Activated CD8-positive, alpha-beta T cell treated with anti-CD3 and anti-CD28 coated beads for 36 hours (primary cell): ENCODE measurements around the gene KLF11. TPM values are rescaled to one million over a fixed set of nuclear protein-coding genes. Genes with fewer than 3 reads are reported as not detected.
"Not testable (repeated sequence)": the region's sequence is repeated elsewhere in the genome, so short reads cannot be mapped to it uniquely, and the experiment has no call there.

Experiments
- ATAC-seq: fragments of 200-7000 bp; cut with Tn5 transposase; one replicate; pipeline ENCODE4 v1.10.0; 2021; ENCODE audit warnings: mild to moderate bottlenecking, moderate library complexity
- CTCF ChIA-PET: fragments of 350-600 bp; sonication (Branson Sonifier 250); formaldehyde crosslinking; loops from one replicate; lab custom pipeline; 2021; ENCODE audit warnings: antibody characterized with exemption; lab: Charles Lee
- POLR2A ChIA-PET: fragments of 350-600 bp; sonication (Branson Sonifier 250); formaldehyde crosslinking; loops from one replicate; lab custom pipeline; 2021; ENCODE audit warnings: antibody characterized with exemption; lab: Charles Lee
- DNase-seq: peaks from one replicate; pipeline ENCODE4 v3.0.0-alpha.2; 2020
- H3K27ac Mint-ChIP-seq: one replicate; pipeline ENCODE4 v1.8.0; 2021; ENCODE audit warnings: mild to moderate bottlenecking, mixed read lengths
- H3K27me3 Mint-ChIP-seq: one replicate; pipeline ENCODE4 v1.8.0; 2021; ENCODE audit warnings: mixed read lengths
- H3K36me3 Mint-ChIP-seq: one replicate; pipeline ENCODE4 v1.8.0; 2021; ENCODE audit warnings: low read depth, mixed read lengths
- H3K4me1 Mint-ChIP-seq: one replicate; pipeline ENCODE4 v1.8.0; 2021; ENCODE audit warnings: low read depth, mixed read lengths
- H3K4me3 Mint-ChIP-seq: one replicate; pipeline ENCODE4 v1.8.0; 2021; ENCODE audit warnings: mild to moderate bottlenecking, moderate library complexity, mixed read lengths
- H3K9me3 Mint-ChIP-seq: one replicate; pipeline ENCODE4 v1.8.0; 2021; ENCODE audit warnings: mixed read lengths
- CTCF ChIP-seq: fragments of 200-600 bp; IDR thresholded peaks from one replicate; pipeline ENCODE4 v1.8.0; 2022; ENCODE audit warnings: antibody characterized with exemption, mild to moderate bottlenecking
- intact Hi-C: fragments of 100-400 bp; cut with micrococcal nuclease; formaldehyde crosslinking; loops from one replicate; pipeline ENCODE4 v1.10.0; 2022
- total RNA-seq, 2 experiments: library from RNA; stranded (reverse); gene quantifications; one replicate each; pipeline ENCODE4 v1.2.3, GENCODE V29; 2021

KLF11 gene
- total RNA-seq, 2 experiments from 2014 or later: 2.9 to 3.5 TPM

DNA sequence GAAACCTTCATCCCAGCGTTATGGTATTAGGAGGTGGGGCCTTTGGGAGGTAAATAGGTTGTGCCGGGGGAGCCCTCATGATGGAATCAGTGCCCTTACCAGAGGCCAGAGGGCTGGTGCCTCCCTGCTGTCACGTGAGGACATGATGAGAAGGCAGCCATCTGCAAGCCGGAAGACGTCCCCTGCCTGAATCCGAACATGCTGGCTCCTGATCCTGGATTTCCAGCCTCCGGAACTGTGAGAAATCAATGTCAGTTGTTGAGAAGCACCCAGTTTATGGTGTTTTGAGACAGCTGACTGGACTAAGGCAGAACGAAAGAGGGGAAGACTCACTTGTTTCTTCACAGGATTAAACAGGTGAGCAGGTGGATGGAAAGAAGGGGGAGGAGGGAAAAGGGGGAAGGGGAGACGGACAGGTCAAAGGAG lies 13.0 kb upstream of the KLF11 start:
- intact Hi-C loops: no loop called here
- H3K27ac Mint-ChIP-seq: no peak overlapping the region
- H3K27me3 Mint-ChIP-seq: no peaks in the 10 kb centered on the region
- ChIA-PET POLR2A (interaction anchor here (0.7 to 0.8 kb wide), 2 partner anchors 14 to 244 kb away, joined by 3 read pairs; no protein-coding TSS in a partner anchor), CTCF (interaction anchor here (1.2 to 5.5 kb wide), 3 partner anchors 12 to 216 kb away, joined by 4 to 44 read pairs (median 9); no protein-coding TSS in a partner anchor)
- H3K36me3 Mint-ChIP-seq: no peaks in the 10 kb centered on the region
- no peak for ATAC-seq
- TF ChIP-seq CTCF: no peak
- no peaks in the 10 kb centered on the region for H3K9me3 Mint-ChIP-seq
- no peak for DNase-seq
- H3K4me3 Mint-ChIP-seq: no peak overlapping the region
- peaks cover 22% of the 10 kb centered on the region for H3K4me1 Mint-ChIP-seq

DNA sequence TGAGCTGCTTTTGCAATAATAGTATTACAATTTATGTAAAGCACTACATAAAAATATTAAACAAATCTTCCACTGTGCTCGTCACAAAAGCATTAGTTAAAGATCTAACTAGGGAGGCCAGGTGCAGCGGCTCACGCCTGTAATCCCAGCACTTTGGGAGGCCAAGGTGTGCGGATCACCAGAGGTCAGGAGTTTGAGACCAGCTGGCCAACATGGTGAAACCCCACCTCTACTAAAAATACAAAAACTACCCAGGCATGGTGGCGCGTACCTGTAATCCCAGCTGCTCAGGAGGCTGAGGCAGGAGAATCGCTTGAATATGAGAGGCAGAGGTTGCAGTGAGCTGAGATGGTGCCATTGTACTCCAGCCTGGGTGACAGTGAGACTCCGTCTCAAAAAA lies 12.6 kb upstream of the KLF11 start:
- peaks cover 26% of the 10 kb centered on the region for H3K4me1 Mint-ChIP-seq
- intact Hi-C loops, ATAC-seq, H3K4me3 Mint-ChIP-seq, DNase-seq, H3K27me3 Mint-ChIP-seq, H3K27ac Mint-ChIP-seq, H3K9me3 Mint-ChIP-seq, H3K36me3 Mint-ChIP-seq: not testable (repeated sequence)
- POLR2A ChIA-PET: interaction anchor here (0.7 to 0.8 kb wide), 2 partner anchors 14 to 244 kb away, joined by 3 read pairs; no protein-coding TSS in a partner anchor
- CTCF ChIA-PET: interaction anchor here (1.2 to 5.5 kb wide), 3 partner anchors 12 to 217 kb away, joined by 4 to 44 read pairs (median 9); no protein-coding TSS in a partner anchor

DNA sequence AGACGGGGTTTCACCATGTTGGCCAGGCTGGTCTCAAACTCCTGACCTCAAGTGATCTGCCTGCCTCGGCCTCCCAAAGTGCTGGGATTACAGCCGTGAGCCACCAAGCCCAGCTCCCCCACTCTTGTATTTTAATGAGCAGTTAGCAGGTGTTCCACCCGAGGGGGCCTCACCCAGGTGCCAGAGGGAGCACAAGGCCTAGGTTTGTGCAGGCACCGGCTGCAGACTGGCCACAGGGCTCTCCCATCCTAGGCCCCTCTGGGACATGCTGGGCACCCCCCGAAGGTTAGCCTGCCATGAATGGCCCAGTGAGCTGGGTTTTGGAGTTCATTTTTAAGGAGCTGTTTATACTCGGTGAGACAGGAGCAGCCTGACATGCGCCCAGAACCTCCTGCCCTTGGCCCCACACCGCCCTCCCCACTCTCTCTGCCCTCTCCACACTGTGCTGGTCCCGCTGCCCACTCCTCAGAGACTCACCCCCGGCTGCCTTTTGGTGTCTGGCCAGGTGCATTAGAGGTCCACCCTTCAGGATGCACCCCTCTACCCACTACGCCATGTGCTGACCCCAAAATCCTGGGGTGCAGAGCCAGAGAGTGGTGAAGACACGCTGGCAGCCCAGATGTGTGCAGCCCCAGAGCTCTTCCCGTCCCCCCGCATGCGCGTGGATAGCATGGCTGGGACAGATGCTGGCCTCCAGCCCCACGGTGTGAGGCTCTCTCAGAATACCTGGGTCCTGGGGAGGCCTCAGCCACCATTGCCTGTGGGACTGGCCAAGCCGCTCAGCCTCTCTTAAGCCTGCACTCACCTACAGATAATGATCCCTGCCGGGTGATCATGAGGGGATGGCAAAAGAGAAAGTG lies 11.2 kb upstream of the KLF11 start:
- DNase-seq: no peak
- ChIA-PET POLR2A (interaction anchor here (0.5 kb wide), 1 partner anchor 98 kb away, joined by 3 read pairs; no protein-coding TSS in a partner anchor), CTCF (interaction anchor here (1.0 to 5.5 kb wide), 3 partner anchors 39 to 218 kb away, joined by 4 to 44 read pairs (median 9); no protein-coding TSS in a partner anchor)
- Mint-ChIP-seq H3K27ac (no peak overlapping the region), H3K27me3 (no peaks in the 10 kb centered on the region), H3K9me3 (no peaks in the 10 kb centered on the region), H3K4me3 (no peak overlapping the region), H3K4me1 (peaks cover 27% of the 10 kb centered on the region), H3K36me3 (no peaks in the 10 kb centered on the region)
- intact Hi-C loops: no loop called here
- ATAC-seq: no peak
- no peak for TF ChIP-seq CTCF

DNA sequence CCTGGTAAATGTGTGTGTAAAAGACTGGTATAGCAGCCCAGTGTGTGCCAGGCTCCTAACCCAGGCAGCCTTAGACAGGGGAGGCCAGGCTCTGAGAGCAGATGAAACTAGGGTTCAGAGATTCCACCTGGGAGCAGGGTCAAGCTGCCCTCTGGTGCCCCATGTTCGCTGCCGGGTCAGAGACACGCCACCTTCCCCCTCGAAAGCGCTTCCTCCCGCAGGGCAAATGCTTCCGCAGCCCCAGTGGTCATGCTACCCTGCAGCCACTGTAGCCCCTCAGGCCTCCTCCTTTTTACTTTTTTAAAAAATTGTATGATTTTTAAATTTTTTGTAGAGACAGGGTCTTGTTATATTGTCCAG lies 10.6 kb upstream of the KLF11 start:
- peaks cover 27% of the 10 kb centered on the region for H3K4me1 Mint-ChIP-seq
- ChIA-PET POLR2A (no interaction called here), CTCF (interaction anchor here (5.3 kb wide), 1 partner anchor 14 kb away, joined by 29 read pairs; no protein-coding TSS in a partner anchor)
- no peaks in the 10 kb centered on the region for H3K36me3 Mint-ChIP-seq
- DNase-seq (no peak), ATAC-seq (no peak)
- no peaks in the 10 kb centered on the region for H3K27me3 Mint-ChIP-seq
- no peak for TF ChIP-seq CTCF
- H3K27ac Mint-ChIP-seq: no peak overlapping the region
- intact Hi-C loops: no loop called here
- no peaks in the 10 kb centered on the region for H3K9me3 Mint-ChIP-seq
- H3K4me3 Mint-ChIP-seq: no peak overlapping the region

- POLR2A ChIA-PET: interaction anchor here (1.7 kb wide), 1 partner anchor 9 kb away, joined by 7 read pairs; no protein-coding TSS in a partner anchor
- CTCF ChIA-PET: interaction anchor here (0.9 to 5.3 kb wide), 2 partner anchors 14 to 49 kb away, joined by 3 to 29 read pairs; no protein-coding TSS in a partner anchor
- no peak overlapping the region for H3K4me3 Mint-ChIP-seq
- H3K27ac Mint-ChIP-seq: no peak overlapping the region
- ATAC-seq (no peak), DNase-seq (no peak)
- peaks cover 27% of the 10 kb centered on the region for H3K4me1 Mint-ChIP-seq
- no peaks in the 10 kb centered on the region for H3K9me3 Mint-ChIP-seq
- no peaks in the 10 kb centered on the region for H3K27me3 Mint-ChIP-seq
- no peaks in the 10 kb centered on the region for H3K36me3 Mint-ChIP-seq
- no peak for TF ChIP-seq CTCF
- intact Hi-C loops: no loop called here
Observed at GRCh38 chr2:10033251-10034006, 9.9 kb upstream of the KLF11 start.
